Heart right ventricle (tissue), 16 donors: ENCODE measurements around the gene HSPA14. TPM values are rescaled to one million over a fixed set of nuclear protein-coding genes. Genes with fewer than 3 reads are reported as not detected.
"Not testable (repeated sequence)": the region's sequence is repeated elsewhere in the genome, so short reads cannot be mapped to it uniquely, and the experiment has no call there.

ENCODE experiments used
- ATAC-seq, 8 donors: fragments of 200-7000 bp; cut with Tn5 transposase; one replicate each; pipeline ENCODE4 v1.9.1; 2020; ENCODE audit warnings: mild to moderate bottlenecking in 8 of 8, moderate library complexity in 8 of 8, moderate number of reproducible peaks in 1 of 8
- DNase-seq, 2 donors: peaks; one replicate each; pipeline ENCODE4 v3.0.0-alpha.2; 2020
- H3K27ac ChIP-seq, 10 donors: fragments of 200-600 bp; sonication (generic) in 2 of 10; one replicate each; pipeline versions ENCODE4 v1.5.0 to v1.8.0; 2020 to 2022; ENCODE audit warnings: mild to moderate bottlenecking in 3 of 10
- H3K27me3 ChIP-seq, 7 donors: fragments of 200-600 bp; one replicate each; pipeline ENCODE4 v1.8.0; 2021 to 2022; ENCODE audit warnings: mild to moderate bottlenecking in 2 of 7
- H3K36me3 ChIP-seq, 9 donors: fragments of 200-600 bp; sonication (generic) in 1 of 9; one replicate each; pipeline versions ENCODE4 v1.5.0 to v1.8.0; 2020 to 2022; ENCODE audit warnings: mild to moderate bottlenecking in 2 of 9
- H3K4me1 ChIP-seq, 9 donors: fragments of 200-600 bp; sonication (generic) in 1 of 9; one replicate each; pipeline versions ENCODE4 v1.5.0 to v1.8.0; 2020 to 2022; ENCODE audit warnings: mild to moderate bottlenecking in 4 of 9
- H3K4me3 ChIP-seq, 10 donors: fragments of 200-600 bp; sonication (generic) in 2 of 10; one replicate each; pipeline versions ENCODE4 v1.5.0 to v1.8.0; 2020 to 2022; ENCODE audit warnings: mild to moderate bottlenecking in 7 of 10, moderate library complexity in 2 of 10
- H3K9me3 ChIP-seq, 11 donors: fragments of 200-600 bp in 10 of 11; sonication (generic) in 2 of 11; one replicate each; pipeline versions ENCODE4 v1.5.0 to v1.8.0; 2013 to 2022; ENCODE audit warnings: mild to moderate bottlenecking in 2 of 11, control low read depth in 1 of 11, moderate library complexity in 1 of 11
- WGBS, 2 donors: extraction: QIAGEN DNeasy Blood & Tissue Kit; methylation state at CpG; one replicate each; pipeline ENCODE4 v1.1.7; 2013; ENCODE audit warnings: inconsistent platforms in 1 of 2; 5-methylcytosine and 5-hydroxymethylcytosine counted together
- intact Hi-C, 10 donors: fragments of 100-400 bp; cut with DNase I; formaldehyde crosslinking; loops; one replicate each; pipeline versions ENCODE4 v1.11.1 to v1.14.2; 2022
- polyA plus RNA-seq, 2 donors: library from polyadenylated mRNA; stranded (reverse); fragments of 200-250 nt; gene quantifications; one replicate each; pipeline ENCODE4 v1.2.3, GENCODE V29; 2013
- total RNA-seq, 10 donors: library from RNA; stranded (reverse); fragmentation: NEBNext Ultra II Directional in 3 of 10; extraction: Animal tissue kit (Norgen Biotek cat#: 25700) in 3 of 10; gene quantifications; one replicate each; pipeline versions ENCODE4 v1.2.1 to v1.2.4, GENCODE V29; 2021 to 2023
- TF ChIP-seq, protein P1 (sequence below), 9 donors: fragments of 200-600 bp; sonication (generic) in 2 of 9; IDR thresholded peaks; one replicate each; pipeline versions ENCODE4 v1.5.0 to v1.8.0; 2021 to 2022; ENCODE audit warnings: antibody characterized with exemption in 9 of 9, mild to moderate bottlenecking in 5 of 9, moderate library complexity in 1 of 9
- donor health status: Arrhythmogenic right ventricular cardiomyopathy.
- donor health status: ischemic (EF 13 %, LVEDD 7.1; RV severe dilation, severe dysfunction).
- donor health status: healthy with polysubstance abuse.
- donor health status: DM: no; HTN: yes; CAD: no.
- donor health status: DM: no; HTN: no; CAD: no.
- donor health status: ischemic (EF 25% LVEDD 6.9; RV normal size, moderate dysfunction).
- donor health status: ischemic (EF 25% LVEDD 5.7; RV mildly dilated, moderate dysfunction).
- donor health status: healthy.
- donor health status: DM: yes; HTN: yes; CAD: no.
- donor health status: Ischemic cardiomyopathy.
- donor health status: ischemic (EF 35%, LVEDD 5.7; RV mildly dilated, moderate dysfunction).
- donor health status: nonischemic (EF 11% LVEDD 7.7; RV severe dilation, severe dysfunction).
- donor health status: DM: yes; HTN: yes; CAD: no.
- donor health status: PGD.
- donor health status: ischemic (EF 29% LVEDD 5.4; RV normal size, mild dysfunction).
- donor health status: nonischemic (EF 23%, LVEDD 6.1; RV moderate dilation, normal function).

HSPA14 gene
- total and polyA plus RNA-seq, 12 donors, result 7.1 to 11.6 (median 8.5) TPM

DNA sequence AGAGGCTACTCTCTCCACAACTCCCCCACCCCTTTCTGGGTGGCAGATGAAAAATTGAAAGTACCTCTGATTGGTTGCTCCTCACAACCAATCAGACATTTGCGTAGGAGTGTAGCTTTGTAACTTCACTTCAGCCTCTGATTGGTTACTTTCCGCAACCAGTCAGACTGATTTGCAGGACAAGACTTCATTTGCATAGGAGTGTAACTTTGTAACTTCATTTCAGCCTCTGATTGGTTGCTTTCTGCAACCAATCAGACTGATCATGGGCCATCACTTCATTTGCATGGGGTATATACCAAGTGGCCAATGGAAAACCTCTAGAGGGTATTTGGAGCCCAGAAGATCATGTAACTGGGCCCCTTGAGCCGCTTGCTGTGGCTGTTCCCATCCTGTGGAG is 25.8 kb upstream of the HSPA14 start:
- no peak for ATAC-seq
- Histone ChIP-seq H3K9me3 (no peaks in the 10 kb centered on the region), H3K27ac (no peak overlapping the region), H3K4me1 (peaks cover 0 to 6% (median 0%) of the 10 kb centered on the region in 9 donors), H3K27me3 (no peaks in the 10 kb centered on the region), H3K4me3 (no peak overlapping the region), H3K36me3 (no peaks in the 10 kb centered on the region)
- intact Hi-C loops, result no loop called here
- DNase-seq, result no peak
- TF ChIP-seq, protein P1, sequence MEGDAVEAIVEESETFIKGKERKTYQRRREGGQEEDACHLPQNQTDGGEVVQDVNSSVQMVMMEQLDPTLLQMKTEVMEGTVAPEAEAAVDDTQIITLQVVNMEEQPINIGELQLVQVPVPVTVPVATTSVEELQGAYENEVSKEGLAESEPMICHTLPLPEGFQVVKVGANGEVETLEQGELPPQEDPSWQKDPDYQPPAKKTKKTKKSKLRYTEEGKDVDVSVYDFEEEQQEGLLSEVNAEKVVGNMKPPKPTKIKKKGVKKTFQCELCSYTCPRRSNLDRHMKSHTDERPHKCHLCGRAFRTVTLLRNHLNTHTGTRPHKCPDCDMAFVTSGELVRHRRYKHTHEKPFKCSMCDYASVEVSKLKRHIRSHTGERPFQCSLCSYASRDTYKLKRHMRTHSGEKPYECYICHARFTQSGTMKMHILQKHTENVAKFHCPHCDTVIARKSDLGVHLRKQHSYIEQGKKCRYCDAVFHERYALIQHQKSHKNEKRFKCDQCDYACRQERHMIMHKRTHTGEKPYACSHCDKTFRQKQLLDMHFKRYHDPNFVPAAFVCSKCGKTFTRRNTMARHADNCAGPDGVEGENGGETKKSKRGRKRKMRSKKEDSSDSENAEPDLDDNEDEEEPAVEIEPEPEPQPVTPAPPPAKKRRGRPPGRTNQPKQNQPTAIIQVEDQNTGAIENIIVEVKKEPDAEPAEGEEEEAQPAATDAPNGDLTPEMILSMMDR (IDR thresholded peaks at IDR 0.05), result no peak
- 89 to 95% methylated on average over 3 of the region's 3 CpGs for WGBS, 2 donors

DNA sequence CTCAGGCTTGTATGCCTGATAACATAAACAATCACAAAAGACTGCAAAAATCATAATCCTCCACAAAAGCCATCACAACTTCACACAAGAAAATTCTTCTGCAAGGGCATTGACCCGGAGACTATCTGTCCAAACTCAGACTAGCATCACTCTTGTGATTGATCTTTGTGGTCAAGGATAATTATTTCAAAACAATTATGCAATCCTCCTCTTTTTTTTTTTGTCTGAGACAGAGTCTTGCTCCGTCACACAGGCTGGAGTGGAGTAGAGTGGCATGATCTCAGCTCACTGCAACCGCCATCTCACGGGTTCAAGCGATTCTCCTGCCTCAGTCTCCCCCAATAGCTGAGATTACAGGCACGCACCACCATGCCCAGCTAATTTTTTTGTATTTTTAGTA is 22.4 kb upstream of the HSPA14 start:
- no peaks in the 10 kb centered on the region for H3K9me3 ChIP-seq
- ATAC-seq (no peak), DNase-seq (no peak)
- no peak overlapping the region for H3K27ac ChIP-seq
- no peaks in the 10 kb centered on the region for H3K27me3 ChIP-seq
- TF ChIP-seq, protein P1 (IDR thresholded peaks at IDR 0.05), result no peak
- WGBS, 2 donors, result 91 to 95% methylated on average over 6 of the region's 6 CpGs
- H3K4me3 ChIP-seq, result no peak overlapping the region
- H3K4me1 ChIP-seq, result peaks cover 0 to 6% (median 0%) of the 10 kb centered on the region in 9 donors
- no peaks in the 10 kb centered on the region for H3K36me3 ChIP-seq
- intact Hi-C loops, result no loop called here

DNA sequence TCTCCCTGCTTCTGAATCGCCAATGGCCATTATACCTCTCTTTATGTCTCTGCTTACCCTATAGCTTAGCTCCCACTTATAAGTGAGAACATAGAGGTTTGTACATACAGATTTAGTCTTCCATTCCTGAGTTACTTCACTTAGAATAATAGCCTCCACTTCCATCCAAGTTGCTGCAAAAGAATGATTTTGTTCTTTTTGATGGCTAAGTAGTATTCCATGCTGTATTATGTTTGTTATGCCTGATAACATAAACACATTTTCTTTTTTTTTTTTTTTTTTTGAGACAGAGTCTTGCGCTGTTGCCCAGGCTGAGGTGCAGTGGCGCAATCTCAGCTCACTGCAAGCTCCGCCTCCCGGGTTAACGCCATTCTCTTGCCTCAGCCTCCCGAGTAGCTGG is 21.4 kb upstream of the HSPA14 start:
- ATAC-seq, H3K27ac ChIP-seq, H3K27me3 ChIP-seq, H3K9me3 ChIP-seq, H3K36me3 ChIP-seq, H3K4me3 ChIP-seq, DNase-seq, H3K4me1 ChIP-seq, intact Hi-C loops: not testable (repeated sequence)
- WGBS, 2 donors, result 95 to 98% methylated on average over 7 of the region's 7 CpGs

DNA sequence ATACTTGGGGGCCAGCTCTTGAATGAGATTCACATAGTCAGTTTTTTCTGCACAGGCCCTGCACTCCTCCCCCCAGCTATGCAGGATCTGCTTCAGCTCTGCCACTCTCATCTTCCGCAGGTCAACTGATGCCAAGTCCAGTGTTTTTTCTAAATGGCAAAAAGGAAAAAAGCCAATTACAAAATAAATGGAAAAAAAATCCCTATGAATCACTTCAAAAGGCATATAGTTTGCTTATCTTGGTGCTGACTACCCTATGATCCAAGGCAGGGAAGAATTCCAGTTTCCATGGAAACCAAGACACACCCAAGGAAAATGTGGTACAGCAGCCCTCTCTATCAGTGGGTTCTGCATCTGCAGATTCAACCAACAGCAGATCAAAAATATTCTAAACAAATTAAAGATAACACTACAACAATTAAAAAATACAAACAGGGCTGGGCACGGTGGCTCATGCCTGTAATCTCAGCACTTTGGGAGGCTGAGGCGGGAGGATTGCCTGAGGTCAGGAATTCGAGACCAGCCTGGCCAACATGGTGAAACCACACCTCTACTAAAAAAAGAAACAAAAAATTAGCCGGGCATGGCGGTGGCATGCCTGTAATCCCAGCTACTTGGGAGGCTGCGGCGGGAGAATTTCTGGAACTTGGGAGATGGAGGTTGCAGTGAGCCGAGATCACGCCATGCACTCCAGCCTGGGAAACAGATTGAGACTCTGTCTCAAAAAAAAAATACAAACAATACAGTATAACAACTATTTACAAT is 17.9 kb upstream of the HSPA14 start:
- intact Hi-C loops, result loop anchor here (5.0 to 10.0 kb wide), 9 partner anchors 215 to 1035 kb away; no protein-coding TSS in a partner anchor
- ATAC-seq, result peak in 1 of 8 donors; percentile 52

More for the DNA sequence above, 17.9 kb upstream of the HSPA14 start:
- no peaks in the 10 kb centered on the region for H3K36me3 ChIP-seq
- no peak for DNase-seq
- TF ChIP-seq, protein P1 (IDR thresholded peaks at IDR 0.05), result no peak
- no peaks in the 10 kb centered on the region for H3K9me3 ChIP-seq
- H3K27me3 ChIP-seq, result no peaks in the 10 kb centered on the region
- no peak overlapping the region for H3K4me3 ChIP-seq
- H3K27ac ChIP-seq, result no peak overlapping the region
- 92 to 95% methylated on average over 10 of the region's 10 CpGs for WGBS, 2 donors
- peaks cover 0 to 8% (median 0%) of the 10 kb centered on the region in 9 donors for H3K4me1 ChIP-seq
